Activated naive CD4-positive, alpha-beta T cell treated with Interleukin-2 at 50 U/mL for 16 hours (primary cell): Measurements from ENCODE around the gene SMURF2.
"Not testable (repeated sequence)": the region's sequence is repeated elsewhere in the genome, so short reads cannot be mapped to it uniquely, and the experiment has no call there.

Experiments
- DNase-seq: peaks from one replicate; pipeline ENCODE4 v3.0.0-alpha.2; 2020

The SMURF2 gene

DNA sequence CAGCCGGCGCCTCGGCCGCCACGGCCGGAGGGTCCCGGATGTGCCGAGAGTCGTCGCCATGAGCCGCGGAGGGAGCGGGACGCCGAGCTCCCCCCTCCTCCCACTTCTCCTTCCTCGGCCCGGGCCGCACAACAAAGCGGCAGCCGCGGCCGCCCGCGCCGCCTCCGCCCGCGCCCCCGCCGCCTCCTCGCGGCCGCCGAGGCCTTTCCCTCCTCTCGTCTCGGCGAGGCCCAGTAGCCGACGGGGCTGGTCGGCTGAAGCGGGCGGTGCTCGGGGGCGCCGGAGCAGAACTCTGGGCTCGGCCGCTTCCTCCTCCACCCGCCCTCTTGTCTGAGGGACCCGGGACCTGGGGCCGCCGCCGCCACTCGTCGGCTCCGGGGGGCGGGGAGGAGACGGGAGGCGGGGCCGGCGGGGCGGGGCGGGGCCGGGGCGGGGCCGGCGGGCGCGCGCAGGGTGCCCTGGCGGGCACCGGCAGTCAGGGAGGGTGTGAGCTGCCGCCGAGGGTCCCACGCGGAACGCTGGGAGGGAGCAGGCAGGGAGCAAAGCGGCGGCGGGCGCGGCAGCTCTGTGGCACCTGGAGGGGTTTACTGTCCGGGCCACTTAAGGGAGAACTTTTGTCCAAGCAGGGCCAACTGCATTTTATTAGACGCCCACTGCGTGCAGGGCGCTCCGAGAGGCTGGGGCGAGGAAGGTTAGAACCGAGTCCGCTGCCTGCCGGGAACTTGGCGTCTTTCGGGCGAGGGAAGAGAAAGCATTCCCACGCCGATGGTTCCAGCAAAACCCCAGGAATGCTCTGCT lies at the start of gene SMURF2:
Gene SMURF2, minus strand, starts transcription at position 332 of the 798 bp plus-strand sequence. CDS start 427 bp downstream, outside the sequence.
- DNase-seq = peak; percentile 78

DNA sequence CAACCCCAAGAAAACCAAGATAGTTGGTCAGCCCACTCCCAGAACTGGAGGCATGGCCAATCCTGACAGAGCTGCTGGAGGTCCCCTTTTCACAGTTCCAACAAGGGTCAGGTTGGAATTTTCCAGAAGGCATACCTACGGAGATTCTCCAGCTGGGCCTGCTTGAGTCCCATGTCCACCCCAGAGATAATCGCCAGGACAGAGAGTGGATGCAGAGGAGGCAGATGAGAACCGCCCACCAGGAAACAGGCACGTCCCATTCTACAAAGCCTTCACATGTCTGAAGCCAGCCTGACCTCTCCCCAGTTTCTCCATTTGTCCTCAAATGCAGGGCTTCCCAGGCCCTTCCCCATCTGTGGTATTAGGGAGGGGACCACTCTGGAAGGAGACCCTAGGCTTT lies 47.4 kb upstream of the SMURF2 start:
- DNase-seq = no peak

DNA sequence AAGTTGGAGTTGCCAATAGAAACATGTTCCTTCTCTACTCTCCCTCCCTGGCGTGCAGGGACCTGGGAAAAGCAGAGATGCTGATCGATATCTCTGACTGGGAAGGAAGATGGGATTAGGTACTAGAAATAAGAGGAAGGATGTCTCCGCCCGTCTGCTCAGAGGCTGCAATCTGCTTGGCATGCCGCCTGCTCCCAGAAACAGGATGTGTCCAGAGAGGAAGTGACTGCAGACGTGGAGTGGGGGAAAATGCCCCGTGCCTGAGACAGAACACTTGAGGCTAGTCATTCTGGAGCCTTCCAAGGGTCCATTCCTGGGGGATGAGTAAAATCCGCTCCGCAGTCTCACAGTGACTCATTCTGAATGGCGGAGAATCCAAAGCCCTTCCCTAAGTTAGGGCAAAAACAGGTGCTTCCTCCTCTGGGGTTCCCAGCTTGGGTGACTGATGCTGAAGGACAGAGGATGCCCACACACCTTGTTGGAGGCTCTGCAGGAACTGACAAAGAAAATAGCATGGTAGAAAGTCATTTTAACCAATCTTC lies 45.0 kb upstream of the SMURF2 start:
- no peak for DNase-seq

DNA sequence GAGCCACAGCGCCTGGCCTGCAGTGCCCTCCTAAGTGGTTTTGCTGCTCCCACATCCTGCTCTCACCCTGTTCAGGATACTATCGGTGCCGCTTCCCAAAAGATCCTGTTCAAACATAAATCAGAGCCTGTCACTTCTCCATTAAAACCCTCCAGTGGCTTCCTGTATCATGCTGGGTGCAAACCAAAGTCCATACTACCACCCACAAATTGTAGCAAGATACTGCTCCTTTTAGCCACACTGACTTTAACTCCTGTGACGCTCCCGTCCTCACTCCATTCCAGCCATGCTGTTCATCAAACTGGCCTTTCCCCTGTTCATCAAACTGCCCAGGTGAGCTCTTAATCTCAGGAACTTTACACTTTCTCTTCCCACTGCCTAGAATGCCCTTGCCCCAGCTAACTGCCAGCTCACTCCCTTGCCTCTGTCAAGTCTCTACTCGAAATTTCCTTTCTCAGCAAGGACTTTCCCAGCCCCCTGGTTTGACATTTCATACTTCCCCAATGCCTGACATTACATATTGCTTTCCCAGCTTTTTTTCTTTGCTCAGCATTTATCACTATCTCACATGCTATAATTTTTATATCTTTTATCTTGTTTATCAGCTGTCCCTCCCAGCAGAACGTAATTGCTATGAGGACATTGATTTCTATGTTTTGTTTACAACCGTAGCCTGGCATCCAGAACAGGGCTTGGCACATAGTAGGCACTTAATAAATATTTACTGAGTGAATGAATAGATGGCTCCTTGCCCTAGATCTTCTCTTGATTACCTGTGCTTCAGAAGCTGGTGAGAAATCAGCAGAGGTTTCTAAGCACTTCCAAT lies 44.3 kb upstream of the SMURF2 start:
- DNase-seq = no peak

DNA sequence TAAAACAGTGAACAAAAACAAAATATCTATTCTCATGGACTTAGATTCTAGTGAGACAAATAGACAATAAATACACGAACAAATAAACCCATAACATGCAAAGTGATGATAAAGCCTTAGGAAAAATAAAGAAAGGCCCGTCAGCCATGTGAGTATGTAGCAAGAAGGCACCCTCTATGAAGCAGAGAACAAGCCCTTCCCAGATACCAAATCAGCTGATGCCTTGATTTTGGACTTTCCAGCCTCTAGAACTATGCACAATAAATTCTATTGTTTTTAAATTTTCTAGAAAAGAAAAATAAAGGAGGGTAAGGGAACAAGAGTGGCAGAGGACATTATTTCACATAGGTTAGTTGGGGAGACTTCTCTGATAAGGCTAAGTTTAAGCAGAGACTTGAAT lies 40.7 kb upstream of the SMURF2 start:
- no peak for DNase-seq

DNA sequence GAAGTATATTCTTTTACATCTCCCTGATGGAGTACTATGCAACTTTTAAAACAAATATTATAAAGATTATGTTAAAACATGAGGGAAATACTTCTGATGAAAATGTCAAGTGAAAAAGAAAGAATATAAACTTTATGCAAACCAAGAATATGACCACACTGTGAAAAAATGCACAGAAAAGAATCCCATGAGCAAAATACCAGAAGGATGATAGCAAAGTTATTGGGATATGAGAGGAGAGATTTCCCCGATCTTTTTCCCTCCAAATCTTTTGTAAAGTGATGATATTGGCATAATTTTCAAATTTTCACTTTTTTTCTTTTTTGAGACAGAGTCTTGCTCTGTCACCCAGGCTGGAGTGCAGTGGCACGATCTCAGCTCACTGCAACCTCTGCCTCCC lies 36.6 kb upstream of the SMURF2 start:
- no peak for DNase-seq

DNA sequence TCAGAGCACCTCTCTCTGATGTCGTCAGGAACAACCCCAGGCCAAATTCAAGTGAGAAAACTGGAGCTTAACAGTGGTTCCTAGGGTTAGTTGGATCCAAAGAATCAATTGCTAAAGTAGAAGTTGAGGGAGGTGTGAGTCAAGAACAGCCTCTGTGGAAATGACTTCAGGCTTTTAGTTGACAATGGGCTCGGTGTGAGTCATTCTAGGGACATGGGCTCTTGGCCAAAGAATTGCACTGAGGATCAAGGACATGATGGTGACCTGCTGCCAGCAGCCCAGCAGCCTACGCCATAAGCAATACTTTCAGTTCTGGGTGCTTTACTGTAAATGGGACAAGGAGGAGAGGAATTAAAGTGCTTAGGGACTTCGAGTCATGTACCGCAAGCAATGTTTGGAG lies 32.1 kb upstream of the SMURF2 start:
- no peak for DNase-seq

DNA sequence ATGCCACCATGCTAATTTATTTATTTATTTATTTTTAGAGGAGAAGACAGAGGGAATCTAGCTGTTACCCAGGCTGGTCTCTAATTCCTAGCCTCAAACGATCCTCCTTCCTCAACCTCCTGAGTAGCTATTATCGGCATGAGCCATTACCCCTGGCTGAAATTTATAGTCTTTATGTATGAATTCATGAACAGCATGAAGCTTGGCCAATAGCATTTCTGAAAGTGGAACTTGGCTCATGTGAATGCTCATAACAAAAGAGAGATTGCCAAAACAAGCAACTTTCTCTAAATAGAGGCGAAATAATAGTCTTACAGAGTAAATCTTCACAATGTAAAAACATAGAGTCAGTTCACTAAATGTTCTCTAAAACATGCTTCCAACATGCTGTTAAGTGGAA lies 30.1 kb upstream of the SMURF2 start:
- DNase-seq = no peak

DNA sequence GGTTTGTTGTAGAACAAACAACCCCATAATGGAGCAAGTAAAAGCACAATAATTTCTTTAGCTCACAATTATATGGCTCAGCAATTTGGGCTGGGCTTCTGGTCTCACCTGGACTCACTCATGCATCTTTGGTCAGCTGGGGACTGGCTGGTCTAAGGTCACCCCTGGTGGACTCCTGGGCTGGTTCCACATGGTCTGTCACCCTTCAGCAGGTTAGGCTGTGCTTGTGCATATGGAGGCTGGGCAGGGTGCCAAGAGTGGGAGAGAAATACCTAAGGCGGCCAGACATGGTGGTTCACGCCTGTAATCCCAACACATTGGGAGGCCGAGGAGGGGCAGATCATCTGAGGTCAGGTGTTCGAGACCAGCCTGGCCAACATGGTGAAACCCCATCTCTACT lies 27.0 kb upstream of the SMURF2 start:
- no peak for DNase-seq

DNA sequence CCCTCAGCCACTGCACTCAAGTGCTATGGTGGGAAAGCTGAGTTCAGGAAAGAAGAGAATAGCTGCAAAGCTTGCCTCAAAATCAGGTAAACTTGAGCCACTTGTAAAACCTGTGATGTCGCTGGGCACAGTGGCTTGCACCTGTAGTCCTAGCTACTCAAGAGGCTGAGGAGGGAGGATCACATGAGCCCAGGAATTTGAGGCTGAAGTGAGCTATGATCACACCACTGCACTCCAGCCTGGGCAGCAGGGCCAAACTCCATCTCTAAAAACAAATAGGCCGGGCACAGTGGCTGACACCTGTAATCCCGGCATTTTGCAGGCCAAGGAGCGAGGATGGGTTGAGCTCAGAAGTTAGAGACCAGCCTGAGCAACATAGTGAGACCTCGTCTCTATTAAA lies 26.4 kb upstream of the SMURF2 start:
- DNase-seq = no peak

DNA sequence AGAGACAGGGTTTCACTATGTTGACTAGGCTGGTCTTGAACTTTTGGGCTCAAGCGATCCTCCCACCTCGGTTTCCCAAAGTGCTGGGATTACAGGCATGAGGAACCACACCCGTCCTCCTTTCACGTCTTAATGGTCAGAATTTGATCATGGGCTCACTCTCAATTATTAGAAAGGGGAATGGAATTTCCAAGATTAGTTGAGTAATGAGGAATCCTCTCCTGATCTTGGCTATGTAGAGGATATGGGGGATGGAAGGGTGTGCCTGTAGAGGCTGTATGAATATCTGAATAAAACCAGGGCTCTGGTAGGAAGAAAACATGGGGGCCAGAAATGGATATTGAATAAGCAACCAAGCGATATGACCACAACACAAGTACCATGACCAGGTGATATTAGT lies 25.9 kb upstream of the SMURF2 start:
- no peak for DNase-seq

DNA sequence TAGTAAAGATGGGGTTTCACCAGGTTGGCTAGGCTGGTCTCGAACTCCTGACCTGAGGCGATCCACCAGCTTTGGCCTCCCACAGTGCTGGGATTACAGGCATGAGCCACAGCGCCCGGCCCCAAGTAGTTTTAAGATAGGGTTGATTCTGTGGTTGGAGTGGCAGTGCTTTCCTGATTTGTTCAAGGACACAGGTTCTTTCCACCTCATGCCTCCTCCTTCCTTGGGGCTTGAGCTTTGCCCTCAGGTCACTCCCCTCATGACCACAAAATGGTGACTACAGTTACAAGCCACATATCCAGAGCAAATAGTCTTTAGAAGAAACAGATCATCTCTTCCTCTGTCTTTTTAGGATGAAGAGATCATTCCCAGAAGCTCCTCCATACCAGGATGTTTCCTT lies 25.3 kb upstream of the SMURF2 start:
- DNase-seq = no peak

DNA sequence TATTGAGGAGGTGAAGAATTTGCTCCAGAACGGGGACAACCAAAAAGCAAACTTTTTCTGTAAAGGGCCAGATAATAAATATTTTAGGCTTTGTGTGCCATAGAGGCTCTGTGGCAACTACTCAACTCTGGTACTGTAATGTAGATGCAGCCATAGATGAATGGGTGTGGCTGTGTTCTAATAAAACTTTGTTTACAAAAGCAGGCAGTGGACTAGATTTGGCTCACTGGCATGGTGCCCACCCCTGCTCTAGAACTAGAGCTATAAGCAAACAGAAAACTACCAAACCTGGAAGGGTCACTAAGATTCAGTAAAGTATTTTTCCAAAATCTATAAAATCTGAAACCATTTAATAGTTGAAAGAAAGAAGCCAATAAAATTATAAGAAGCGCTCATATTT lies 24.6 kb upstream of the SMURF2 start:
- no peak for DNase-seq

DNA sequence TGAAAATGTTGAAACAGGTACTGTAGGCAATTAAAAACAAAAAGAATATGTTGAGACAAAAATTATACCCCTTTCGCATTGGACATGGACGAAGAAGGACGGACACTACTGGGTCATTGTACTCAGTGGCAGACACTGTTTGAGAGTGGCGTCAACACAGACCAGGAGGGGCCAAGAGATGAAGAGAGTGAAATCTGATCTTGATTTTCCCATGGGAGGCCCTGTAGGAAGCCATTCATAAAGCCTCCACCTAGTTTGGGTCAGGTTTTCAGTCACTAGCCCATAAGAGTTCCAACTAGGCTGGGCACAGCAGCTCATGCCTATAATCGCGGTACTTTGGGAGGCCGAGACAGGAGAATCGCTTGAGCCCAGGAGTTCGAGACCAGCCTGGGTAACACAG lies 23.6 kb upstream of the SMURF2 start:
- DNase-seq = no peak

DNA sequence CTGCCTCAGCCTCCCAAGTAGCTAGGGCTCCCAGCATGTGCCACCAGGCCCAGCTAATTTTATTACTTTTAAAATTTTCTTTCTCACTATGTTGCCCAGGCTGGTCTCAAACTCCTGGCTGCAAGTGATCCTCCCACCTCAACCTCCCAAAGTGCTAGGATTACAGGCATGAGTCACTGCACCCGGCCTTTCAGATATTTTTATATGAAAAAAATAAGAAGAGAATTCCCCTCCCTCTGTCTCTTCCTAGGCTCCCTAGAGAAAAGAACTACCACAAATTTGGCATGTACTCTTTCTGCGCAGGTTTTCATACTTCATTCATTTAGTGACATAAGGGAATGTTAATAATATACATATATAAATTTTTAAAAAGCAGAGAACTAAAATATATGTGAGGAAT lies 21.7 kb upstream of the SMURF2 start:
- no peak for DNase-seq

DNA sequence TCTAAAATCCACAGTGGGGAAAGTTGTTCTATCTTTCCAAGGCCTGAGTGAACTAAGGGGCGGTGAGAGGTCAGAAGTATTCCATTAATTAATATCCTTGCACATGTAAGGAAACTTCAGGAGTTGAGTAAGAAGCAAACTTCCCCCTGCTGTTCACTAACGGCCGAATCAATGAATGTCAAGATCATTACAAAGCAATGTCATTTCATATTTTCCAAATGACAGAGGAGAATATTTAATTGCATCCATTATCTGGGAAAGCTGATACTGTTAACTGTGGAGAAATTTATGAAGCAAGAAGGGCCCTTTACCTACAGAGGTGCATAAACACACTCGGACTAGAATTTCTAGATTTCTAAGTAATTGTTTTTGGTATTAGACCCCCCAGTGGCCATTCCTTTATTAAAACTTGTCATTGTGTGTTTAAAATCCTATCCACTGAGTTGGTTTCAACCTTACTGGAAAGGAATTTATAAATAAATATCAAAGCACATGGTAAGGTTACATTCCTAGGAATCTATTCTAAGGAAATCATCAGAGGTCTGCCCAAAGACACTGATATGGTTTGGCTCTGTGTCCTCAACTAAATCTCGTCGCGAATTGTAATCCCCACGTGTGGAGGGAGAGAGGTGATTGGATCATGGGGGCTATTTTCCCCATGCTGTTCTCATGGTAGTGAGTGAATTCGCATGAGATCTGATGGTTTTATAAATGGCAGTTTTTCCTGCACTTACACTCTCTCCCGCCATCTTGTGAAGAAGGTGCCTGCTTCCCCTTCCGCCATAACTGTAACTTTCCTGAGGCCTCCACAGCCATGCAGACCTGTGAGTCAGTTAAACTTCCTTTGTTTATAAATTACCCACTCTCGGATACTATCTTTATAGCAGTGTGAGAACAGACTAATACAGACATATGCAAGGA lies 20.4 kb upstream of the SMURF2 start:
- DNase-seq = no peak

DNA sequence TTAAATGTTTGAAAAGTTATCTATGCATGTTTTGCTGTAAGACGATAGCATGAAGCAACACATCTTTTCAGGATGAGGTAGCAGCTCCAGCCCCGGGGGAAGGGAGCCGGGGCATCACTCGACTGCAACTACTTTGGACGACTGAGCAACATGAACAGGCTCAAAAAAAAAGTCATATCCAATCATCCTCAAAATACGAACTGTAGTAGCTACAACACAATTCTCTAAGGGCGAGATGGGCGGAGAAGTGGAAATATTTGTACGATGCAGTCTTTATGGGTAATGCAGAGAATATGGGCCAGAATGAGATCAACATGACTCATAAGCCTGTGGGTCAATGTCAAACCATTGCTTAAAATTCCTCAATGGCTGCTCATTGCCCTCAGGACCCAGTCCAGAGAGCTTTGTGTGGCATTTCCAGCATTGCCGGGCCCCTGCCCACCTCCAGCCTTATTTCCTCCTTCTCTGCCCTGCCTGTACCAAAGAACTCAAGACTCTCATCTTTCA lies 17.7 kb upstream of the SMURF2 start:
- DNase-seq = no peak

DNA sequence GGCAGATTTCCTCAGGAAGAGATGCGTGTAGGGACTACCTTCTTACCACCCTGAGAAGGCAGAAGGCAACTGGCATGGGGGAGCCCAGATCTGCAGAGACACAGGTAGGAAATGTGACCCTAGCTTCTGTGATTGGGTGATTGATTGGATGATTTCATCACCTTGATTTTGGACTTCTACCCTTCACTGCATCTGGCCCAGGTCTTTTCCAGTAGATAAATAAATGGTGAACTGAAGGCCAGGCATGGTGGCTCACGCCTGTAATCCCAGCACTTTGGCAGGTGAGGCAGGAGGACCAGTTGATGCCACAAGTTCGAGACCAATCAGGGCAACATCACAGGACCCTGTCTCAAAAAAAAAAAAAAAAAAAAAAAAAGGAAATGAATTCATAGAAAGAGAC lies 14.7 kb upstream of the SMURF2 start:
- no peak for DNase-seq

DNA sequence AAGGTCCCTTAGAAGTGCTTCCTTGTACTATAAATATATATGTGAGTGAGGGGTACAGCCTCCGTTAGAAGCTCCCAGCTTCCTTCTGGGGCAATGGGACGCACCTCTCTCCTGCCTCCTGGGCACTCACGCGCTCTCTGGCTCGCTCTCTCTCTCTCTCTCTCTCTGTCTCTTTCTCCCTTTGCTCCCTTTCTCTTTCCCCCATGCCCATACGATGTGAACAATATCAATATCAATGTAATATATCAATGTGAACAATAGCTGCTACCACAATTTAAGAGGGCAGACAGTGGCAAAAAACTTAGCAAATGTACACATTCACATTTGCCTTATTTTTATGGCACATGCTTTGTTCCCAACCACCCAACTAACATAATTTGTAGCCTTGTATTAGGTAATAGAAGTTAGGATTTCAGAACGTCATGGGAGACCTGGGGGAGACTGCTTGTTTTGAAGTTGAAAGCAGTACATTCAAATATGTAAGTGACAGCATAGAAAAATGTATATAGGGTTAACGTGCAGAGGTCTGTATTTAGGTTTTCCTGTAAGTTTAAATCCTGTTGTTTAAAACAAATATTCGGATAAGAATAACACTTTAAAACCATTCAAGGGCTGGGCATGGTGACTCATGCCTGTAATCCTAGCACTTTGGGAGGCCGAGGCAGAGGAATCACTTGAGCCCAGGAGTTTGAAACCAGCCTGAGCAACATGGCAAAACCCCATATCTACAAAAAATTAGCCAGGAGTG lies 8.9 kb upstream of the SMURF2 start:
- not testable (repeated sequence) for DNase-seq

DNA sequence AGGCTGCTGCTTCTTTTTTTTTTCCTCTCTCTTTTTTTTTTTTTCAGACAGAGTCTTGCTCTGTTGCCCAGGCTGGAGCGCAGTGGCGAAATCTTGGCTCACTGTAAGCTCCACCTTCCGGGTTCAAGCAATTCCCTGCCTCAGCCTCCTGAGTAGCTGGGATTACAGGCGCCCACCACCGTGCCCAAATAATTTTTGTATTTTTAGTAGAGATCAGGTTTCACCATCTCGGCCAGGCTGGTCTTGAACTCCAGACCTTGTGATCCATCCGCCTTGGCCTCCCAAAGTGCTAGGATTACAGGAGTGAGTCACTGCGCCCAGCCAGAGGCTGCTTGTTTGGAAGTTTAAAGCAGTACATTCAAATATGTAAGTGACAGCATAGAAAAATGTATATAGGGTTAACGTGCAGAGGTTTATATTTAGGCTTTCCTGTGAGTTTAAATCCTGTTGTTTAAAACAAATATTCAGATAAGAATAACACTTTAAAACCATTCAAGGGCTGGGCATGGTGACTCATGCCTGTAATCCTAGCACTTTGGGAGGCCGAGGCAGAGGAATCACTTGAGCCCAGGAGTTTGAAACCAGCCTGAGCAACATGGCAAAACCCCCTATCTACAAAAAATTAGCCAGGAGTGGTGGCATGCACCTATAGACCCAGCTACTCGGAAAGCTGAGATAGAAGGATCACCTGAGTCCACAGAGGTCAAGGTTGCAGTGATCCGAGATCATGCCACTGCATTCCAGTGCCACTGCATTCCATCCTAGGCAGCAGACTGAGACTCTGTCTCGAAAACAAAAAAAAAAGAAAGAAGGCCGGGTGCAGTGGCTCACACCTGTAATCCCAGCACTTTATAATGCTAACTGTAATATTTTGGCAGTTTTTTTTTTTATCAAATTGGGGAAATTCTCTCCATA lies 6.0 kb upstream of the SMURF2 start:
- not testable (repeated sequence) for DNase-seq
